Measurements from ENCODE around the gene DHRSX. TPM values are rescaled to one million over a fixed set of nuclear protein-coding genes. Genes with fewer than 3 reads are reported as not detected.
"Not testable (repeated sequence)": the region's sequence is repeated elsewhere in the genome, so short reads cannot be mapped to it uniquely, and the experiment has no call there.

The DHRSX gene
- total RNA-seq, 4 donors from 2014 or later, result 8.2 to 35.7 (median 16.1) TPM

DNA sequence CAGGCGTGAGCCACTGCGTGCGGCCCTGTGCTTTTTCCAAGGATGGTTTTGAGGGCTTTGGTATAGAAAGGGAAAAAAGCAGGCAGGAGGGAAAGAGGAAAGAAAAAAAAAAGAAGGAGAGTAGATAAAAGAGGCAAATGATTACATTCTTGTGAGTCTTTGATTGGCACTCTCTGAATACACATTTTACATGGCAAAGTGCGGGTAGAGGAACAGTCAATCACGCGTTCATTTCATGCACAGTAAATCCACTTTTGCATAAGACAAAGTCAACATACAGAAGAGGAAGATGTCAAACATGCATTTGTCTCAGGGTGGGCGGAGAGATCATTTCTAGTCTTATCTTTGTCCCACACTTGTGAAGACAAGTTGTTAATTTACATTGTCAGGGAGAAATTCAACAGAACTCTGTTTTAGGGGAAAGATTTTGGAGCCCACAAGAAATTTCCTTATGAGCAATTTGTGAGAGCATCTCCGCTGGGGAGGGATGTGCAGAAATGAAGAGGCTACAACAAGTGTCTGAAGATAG lies 183.2 kb downstream of the DHRSX start:
- no peak overlapping the region for H3K27ac ChIP-seq
- no peak for DNase-seq (ENCODE audit: low spot score in 2 of 2)
- H3K4me3 ChIP-seq, result no peak overlapping the region
- no peaks in the 10 kb centered on the region for H3K4me1 ChIP-seq
- H3K36me3 ChIP-seq, result no peaks in the 10 kb centered on the region
- no peaks in the 10 kb centered on the region for H3K27me3 ChIP-seq
- H3K9me3 ChIP-seq, result no peaks in the 10 kb centered on the region
- WGBS, result 97% methylated on average over 8 of the region's 8 CpGs
- TF ChIP-seq, protein P1, sequence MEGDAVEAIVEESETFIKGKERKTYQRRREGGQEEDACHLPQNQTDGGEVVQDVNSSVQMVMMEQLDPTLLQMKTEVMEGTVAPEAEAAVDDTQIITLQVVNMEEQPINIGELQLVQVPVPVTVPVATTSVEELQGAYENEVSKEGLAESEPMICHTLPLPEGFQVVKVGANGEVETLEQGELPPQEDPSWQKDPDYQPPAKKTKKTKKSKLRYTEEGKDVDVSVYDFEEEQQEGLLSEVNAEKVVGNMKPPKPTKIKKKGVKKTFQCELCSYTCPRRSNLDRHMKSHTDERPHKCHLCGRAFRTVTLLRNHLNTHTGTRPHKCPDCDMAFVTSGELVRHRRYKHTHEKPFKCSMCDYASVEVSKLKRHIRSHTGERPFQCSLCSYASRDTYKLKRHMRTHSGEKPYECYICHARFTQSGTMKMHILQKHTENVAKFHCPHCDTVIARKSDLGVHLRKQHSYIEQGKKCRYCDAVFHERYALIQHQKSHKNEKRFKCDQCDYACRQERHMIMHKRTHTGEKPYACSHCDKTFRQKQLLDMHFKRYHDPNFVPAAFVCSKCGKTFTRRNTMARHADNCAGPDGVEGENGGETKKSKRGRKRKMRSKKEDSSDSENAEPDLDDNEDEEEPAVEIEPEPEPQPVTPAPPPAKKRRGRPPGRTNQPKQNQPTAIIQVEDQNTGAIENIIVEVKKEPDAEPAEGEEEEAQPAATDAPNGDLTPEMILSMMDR (IDR thresholded peaks at IDR 0.05), result no peak
- TF ChIP-seq EP300 (IDR thresholded peaks at IDR 0.05) (no peak), POLR2AphosphoS5 (IDR thresholded peaks at IDR 0.05) (no peak), POLR2A (IDR thresholded peaks at IDR 0.05) (no peak)

DNA sequence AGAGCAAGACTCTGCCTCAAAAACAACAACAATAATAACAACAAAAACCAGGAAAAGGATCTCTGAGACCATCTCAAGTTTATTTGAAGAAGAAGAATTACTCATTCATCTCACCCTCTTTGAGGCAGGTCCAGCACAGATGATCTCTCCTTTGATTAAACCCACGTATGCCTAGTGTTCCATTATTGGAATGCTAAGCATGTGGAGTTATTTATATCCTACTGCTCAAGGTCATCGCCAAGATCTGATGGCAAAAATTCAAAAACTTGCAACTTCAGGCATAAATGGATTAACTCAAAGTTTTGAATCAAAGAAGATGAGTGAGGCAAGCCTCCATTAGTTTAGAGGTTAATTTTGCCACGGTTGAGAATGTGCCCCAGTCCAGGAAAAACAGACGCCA lies 184.2 kb downstream of the DHRSX start:
- no peak overlapping the region for H3K4me3 ChIP-seq
- H3K27me3 ChIP-seq, result no peaks in the 10 kb centered on the region
- H3K4me1 ChIP-seq, result no peaks in the 10 kb centered on the region
- H3K27ac ChIP-seq, result no peak overlapping the region
- no peaks in the 10 kb centered on the region for H3K36me3 ChIP-seq
- H3K9me3 ChIP-seq, result no peaks in the 10 kb centered on the region
- WGBS, result 54% methylated on average over 4 of the region's 4 CpGs
- no peak for DNase-seq (ENCODE audit: low spot score in 2 of 2)
- TF ChIP-seq EP300 (IDR thresholded peaks at IDR 0.05), result no peak
- TF ChIP-seq POLR2AphosphoS5 (IDR thresholded peaks at IDR 0.05), result no peak
- TF ChIP-seq POLR2A (IDR thresholded peaks at IDR 0.05), result no peak
- TF ChIP-seq, protein P1 (IDR thresholded peaks at IDR 0.05), result no peak

DNA sequence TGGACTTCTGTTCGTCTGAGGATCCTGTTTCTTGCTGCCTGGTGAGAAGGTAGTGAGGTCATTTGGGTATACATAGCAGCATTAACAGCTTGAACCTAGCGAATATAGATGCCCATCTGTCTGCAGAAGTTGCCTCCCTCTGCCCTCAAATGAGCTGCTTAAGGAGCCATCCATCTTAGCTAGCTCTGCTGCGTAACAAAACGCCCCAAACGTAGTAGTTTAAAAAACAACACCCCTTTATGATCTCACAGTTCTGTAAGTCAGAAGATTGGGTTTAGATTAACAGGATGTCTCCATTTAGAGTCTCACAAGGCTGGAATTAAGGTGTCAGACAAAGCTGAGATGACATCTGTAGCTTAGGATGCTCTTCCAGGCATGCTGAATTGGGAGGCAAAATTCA lies 185.3 kb downstream of the DHRSX start:
- no peak for TF ChIP-seq EP300 (IDR thresholded peaks at IDR 0.05)
- TF ChIP-seq POLR2AphosphoS5 (IDR thresholded peaks at IDR 0.05), result no peak
- TF ChIP-seq POLR2A (IDR thresholded peaks at IDR 0.05), result no peak
- TF ChIP-seq, protein P1 (IDR thresholded peaks at IDR 0.05), result no peak
- H3K4me3 ChIP-seq, result no peak overlapping the region
- WGBS, result 97% methylated on average over 5 of the region's 5 CpGs
- no peak for DNase-seq (ENCODE audit: low spot score in 2 of 2)
- H3K9me3 ChIP-seq, result no peaks in the 10 kb centered on the region
- no peaks in the 10 kb centered on the region for H3K27me3 ChIP-seq
- H3K27ac ChIP-seq, result no peak overlapping the region
- H3K4me1 ChIP-seq, result no peaks in the 10 kb centered on the region
- no peaks in the 10 kb centered on the region for H3K36me3 ChIP-seq

DNA sequence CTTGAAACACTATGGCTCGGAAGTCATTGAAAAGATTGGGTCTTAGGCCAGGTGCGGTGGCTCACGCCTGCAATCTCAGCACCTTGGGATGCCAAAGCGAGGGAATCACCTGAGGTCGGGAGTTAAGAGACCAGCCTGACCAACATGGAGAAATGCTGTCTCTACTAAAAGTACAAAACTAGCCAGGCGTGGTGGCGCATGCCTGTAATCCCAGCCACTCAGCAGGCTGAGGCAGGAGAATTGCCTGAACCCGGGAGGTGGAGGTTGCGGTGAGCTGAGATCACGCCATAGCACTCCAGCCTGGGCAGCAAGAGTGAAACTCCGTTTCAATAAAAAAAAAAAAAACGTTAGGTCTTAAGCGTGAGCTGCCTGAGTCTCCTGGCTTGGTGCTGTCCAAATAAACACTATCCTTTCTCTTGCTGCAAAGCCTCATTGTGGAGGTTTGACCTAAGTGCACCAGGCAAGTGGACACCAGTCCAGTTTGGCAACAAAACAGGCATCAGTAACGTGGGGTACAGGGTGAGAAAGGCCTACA lies 185.9 kb downstream of the DHRSX start:
- Histone ChIP-seq H3K27me3 (no peaks in the 10 kb centered on the region), H3K4me3 (no peak overlapping the region), H3K9me3 (no peaks in the 10 kb centered on the region), H3K36me3 (no peaks in the 10 kb centered on the region), H3K27ac (no peak overlapping the region), H3K4me1 (no peaks in the 10 kb centered on the region)
- TF ChIP-seq, protein P1 (IDR thresholded peaks at IDR 0.05), result no peak
- no peak for DNase-seq (ENCODE audit: low spot score in 2 of 2)
- WGBS, result 84% methylated on average over 14 of the region's 14 CpGs

DNA sequence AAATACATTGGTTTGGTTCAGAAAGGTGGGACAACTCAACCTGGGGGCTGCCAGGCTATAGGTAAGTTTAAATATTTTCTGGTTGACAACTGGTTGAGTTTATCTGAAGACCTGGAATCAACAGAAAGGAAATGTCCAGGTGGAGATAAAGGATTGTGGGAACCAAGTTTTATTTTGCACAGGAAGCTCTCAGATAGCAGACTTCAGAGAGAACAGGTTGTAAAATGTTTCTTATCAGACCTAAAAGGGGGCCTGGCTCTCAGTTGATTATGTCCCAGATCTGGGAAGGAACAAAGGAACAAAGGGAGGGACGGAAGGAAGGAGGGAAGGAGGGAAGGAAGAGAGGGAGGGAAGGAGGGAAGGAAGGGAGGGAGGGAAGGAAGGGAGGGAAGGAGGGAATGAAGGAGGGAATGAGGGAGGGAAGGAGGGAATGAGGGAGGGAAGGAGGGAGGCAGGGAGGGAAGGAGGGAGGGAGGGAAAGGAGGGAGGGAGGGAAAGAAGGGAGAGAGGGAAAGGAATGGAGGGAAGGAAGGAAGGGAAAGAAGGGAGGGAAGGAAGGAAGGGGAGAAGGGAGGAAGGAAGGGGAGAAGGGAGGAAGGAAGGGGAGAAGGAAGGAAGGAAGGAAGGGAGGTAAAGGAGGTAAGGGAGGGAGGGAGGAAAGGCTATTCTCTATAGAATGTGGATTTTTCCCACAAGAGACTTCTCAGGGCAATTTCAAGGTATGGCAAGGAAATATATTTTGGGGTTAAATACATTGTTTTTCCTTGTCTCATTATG lies 186.7 kb downstream of the DHRSX start:
- Histone ChIP-seq H3K4me1 (no peaks in the 10 kb centered on the region), H3K9me3 (no peaks in the 10 kb centered on the region), H3K4me3 (no peak overlapping the region), H3K27ac (no peak overlapping the region), H3K36me3 (no peaks in the 10 kb centered on the region), H3K27me3 (no peaks in the 10 kb centered on the region)
- no peak for DNase-seq (ENCODE audit: low spot score in 2 of 2)
- TF ChIP-seq, protein P1 (IDR thresholded peaks at IDR 0.05), result no peak
- TF ChIP-seq POLR2A (IDR thresholded peaks at IDR 0.05), result no peak
- no peak for TF ChIP-seq EP300 (IDR thresholded peaks at IDR 0.05)
- 68% methylated on average over 1 of the region's 1 CpG for WGBS

DNA sequence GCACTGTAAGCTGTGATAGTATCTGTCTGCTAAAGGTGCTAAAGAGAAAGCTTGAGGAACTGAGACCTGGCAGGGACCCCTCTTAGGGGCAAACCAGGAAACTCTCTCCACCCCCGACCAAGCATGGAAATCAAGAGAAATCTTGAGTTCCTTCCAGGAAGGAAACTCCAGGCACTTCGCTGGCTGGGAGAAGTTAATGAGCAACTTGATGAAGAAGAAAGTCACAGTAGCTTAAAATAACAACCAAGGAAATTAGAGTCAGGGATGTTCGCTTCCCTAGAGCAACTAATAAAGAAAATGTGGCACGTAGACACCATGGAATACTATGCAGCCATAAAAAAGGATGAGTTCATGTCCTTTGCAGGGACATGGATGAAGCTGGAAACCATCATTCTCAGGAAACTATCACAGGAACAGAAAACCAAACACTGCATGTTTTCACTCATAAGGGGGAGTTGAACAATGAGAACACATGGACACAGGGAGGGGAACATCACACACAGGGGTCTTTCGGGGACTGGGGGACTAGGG lies 188.7 kb downstream of the DHRSX start:
- DNase-seq (ENCODE audit: low spot score in 2 of 2); H3K9me3 ChIP-seq; H3K27ac ChIP-seq; H3K27me3 ChIP-seq; H3K4me1 ChIP-seq; H3K4me3 ChIP-seq; H3K36me3 ChIP-seq: not testable (repeated sequence)
- 64% methylated on average over 5 of the region's 5 CpGs for WGBS
